GM18951 (cell line): ENCODE measurements around the gene PLCB4.
"Not testable (repeated sequence)": the region's sequence is repeated elsewhere in the genome, so short reads cannot be mapped to it uniquely, and the experiment has no call there.

Source experiments
- POLR2A ChIP-seq: IDR thresholded peaks from 4 replicates; pipeline ENCODE4 v1.6.1; 2011; ENCODE audit warnings: mild to moderate bottlenecking; ENCODE audit not compliant: insufficient read length, insufficient read depth; ENCODE audit errors: extremely low read depth
- in situ Hi-C: fragments of 300-500 bp; cut with MboI; formaldehyde crosslinking; loops from one replicate; pipeline ENCODE4 v1.12.0; 2022; ENCODE audit warnings: low sequenced_read_pairs, mixed read lengths, inconsistent platforms; ENCODE audit not compliant: unreplicated experiment

Gene PLCB4

DNA sequence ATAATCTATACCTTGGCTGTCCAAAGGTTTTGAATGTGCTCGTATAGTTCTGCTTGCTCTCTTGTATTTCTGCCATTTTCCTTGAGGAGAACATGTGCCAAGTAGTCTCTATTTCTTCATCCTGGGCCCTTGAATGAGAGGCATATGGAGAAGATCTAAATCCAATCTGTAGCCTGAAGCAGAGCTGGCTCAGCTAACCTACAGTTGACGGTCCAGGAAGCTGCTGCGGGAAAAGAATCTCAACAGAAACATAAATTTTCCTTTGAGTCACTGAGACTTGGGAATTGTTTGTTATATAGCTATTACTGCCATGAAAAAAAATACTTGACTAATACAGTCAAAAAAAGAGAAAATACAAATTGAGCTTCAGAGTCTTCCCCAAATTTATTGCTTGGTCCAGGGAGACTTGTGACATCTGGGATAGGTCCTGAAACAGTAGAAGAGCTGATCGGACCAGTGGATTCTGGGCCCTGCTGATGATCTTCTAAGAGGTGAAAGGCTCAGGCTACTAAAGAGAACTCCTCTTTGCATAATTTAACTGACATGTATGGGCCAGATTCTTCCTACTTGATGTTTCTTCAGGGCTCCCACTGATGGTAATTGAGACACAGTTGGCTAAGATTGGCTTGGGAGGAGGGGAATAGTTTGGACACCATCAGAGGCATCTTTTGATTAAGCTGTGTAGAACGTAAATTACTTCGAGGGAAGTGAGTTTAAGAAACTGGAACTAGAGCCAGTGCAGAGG is 29.9 kb upstream of the PLCB4 start:
- no peak for TF ChIP-seq POLR2A

GRCh38 chr20:9040863-9041524 is 27.9 kb upstream of the PLCB4 start:
- no peak for TF ChIP-seq POLR2A
- in situ Hi-C loops = no loop called here

More for the DNA sequence above, 29.9 kb upstream of the PLCB4 start:
- in situ Hi-C loops = no loop called here

GRCh38 chr20:9043364-9043763 is 25.5 kb upstream of the PLCB4 start:
- no peak for TF ChIP-seq POLR2A
- in situ Hi-C loops = no loop called here

- in situ Hi-C loops = not testable (repeated sequence)
These were observed 21.0 kb upstream of the PLCB4 start for GRCh38 chr20:9047928-9048327.

GRCh38 chr20:9051508-9051907 is 17.4 kb upstream of the PLCB4 start:
- TF ChIP-seq POLR2A = no peak
- in situ Hi-C loops = no loop called here

DNA sequence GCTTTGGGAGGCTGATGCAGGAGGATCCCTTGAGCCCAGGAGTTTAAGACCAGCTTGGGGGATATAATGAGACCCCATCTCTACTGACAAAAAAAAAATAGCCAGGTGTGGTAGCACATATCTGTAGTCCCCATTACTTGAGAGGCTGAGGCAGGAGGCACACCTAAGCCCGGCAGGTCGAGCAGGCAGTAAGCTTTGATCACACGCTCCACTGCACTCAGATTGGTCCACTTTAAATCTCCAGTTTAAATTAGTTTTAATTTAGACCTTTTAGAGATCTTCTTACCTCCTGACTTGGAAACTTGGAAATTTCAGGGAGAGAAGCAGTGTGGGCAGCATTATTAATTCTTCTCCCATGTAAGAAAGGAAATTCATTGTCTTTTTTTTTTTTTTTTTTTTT is 16.8 kb upstream of the PLCB4 start:
- in situ Hi-C loops = no loop called here
- no peak for TF ChIP-seq POLR2A

GRCh38 chr20:9053108-9053507 is 15.8 kb upstream of the PLCB4 start:
- in situ Hi-C loops = no loop called here
- no peak for TF ChIP-seq POLR2A

GRCh38 chr20:9054176-9054575 is 14.7 kb upstream of the PLCB4 start:
- TF ChIP-seq POLR2A = no peak

DNA sequence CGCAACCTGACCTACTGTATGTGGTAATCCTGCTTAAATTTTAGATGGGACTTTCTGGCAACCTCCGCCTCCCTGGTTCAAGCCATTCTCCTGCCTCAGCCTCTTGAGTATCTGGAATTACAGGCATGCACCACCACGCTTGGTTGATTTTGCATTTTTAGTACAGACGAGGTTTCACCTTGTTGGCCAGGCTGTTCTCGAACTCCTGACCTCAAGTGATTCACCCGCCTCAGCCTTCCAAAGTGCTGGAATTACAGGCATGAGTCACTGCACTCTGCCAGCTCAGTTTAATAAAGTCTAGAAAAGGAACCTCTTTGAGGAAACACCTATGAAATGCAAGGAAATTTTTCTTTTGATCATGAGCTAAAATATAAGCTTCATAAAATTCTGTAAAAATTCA is 9.0 kb upstream of the PLCB4 start:
- no peak for TF ChIP-seq POLR2A
- in situ Hi-C loops = no loop called here

More at GRCh38 chr20:9054176-9054575, 14.7 kb upstream of the PLCB4 start:
- in situ Hi-C loops = no loop called here

- no peak for TF ChIP-seq POLR2A
- in situ Hi-C loops = no loop called here
These were observed 7.5 kb upstream of the PLCB4 start for GRCh38 chr20:9061434-9061833.

DNA sequence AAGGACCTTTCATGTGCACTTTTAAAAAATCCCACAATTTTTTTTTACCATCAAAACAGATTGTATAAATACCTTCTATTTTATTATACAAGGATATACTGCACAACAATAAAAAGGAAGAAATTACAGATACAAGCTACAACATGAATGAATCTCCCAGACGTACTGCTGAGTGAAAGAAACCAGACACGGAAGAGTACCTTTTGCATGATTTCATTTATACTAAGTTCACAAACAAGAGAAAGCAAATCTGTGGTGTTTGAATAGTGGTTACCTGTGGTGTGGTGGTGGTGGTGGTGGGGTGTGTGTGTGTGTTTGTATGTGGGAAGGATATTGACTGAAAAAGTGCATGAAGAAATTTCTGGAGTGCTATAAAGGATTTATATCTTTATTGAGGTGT is 6.8 kb upstream of the PLCB4 start:
- in situ Hi-C loops = no loop called here
- no peak for TF ChIP-seq POLR2A

DNA sequence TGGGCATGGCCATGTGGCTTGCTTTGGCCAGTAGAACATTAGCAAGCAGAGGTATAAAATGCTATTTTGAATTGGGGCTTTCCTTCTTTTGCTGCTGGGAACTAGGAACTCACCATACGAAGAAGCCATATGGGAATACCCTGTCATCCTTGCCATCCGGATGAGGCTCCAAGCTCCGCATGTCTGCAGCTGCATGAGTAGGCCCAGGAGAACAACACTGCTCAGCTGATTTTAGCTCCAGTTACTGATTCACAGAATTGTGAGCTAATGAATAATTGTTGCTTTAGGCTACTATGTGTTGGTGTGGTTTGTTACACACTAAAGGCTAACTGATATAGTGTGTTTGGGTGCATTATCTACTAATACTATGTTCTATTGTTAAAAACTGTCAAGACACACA is 2.7 kb upstream of the PLCB4 start:
- TF ChIP-seq POLR2A = no peak

GRCh38 chr20:9068233-9068801 is 570 bp upstream of the PLCB4 start:
- in situ Hi-C loops = no loop called here
- no peak for TF ChIP-seq POLR2A

More for the DNA sequence above, 2.7 kb upstream of the PLCB4 start:
- in situ Hi-C loops = no loop called here

DNA sequence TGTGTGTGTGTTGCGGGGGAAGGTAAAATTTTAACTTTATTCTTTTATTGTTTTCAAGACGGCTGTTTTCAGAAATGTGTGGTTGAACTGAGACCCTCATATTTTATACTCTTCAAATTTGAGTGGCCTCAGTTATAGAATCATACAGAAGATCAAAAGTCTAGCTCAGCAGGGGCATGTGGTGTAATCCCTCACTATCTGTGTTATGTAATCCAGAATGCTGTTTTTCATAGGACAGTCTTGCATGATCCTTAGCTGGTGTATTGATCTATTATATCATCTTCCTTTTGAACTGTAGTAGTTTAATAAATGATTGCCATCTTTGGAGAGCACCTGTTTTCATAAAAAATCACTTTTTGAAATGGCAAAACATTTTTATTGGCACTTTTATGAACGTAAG is 1.4 kb downstream of the PLCB4 start:
- in situ Hi-C loops = no loop called here
- TF ChIP-seq POLR2A = no peak
